Stimulated activated CD8-positive, alpha-beta memory T cell treated with anti-CD3 and anti-CD28 coated beads, Interleukin-4, amount 100 ng/mL, for 48 hours (primary cell): ENCODE results near the gene TFAP2C.
"Not testable (repeated sequence)": the region's sequence is repeated elsewhere in the genome, so short reads cannot be mapped to it uniquely, and the experiment has no call there.

Experiments
- DNase-seq: peaks from one replicate; pipeline ENCODE4 v3.0.0-alpha.2; 2020

The TFAP2C gene

GRCh38 chr20:56657879-56658278 is 28.8 kb downstream of the TFAP2C start:
- DNase-seq = no peak

GRCh38 chr20:56658341-56658947 is 29.3 kb downstream of the TFAP2C start:
- DNase-seq = not testable (repeated sequence)

- no peak for DNase-seq
These were observed 34.6 kb downstream of the TFAP2C start for GRCh38 chr20:56663660-56664059.

- DNase-seq = no peak
These were observed 35.7 kb downstream of the TFAP2C start for GRCh38 chr20:56664796-56665195.

GRCh38 chr20:56665806-56666205 is 36.7 kb downstream of the TFAP2C start:
- DNase-seq = no peak

DNA sequence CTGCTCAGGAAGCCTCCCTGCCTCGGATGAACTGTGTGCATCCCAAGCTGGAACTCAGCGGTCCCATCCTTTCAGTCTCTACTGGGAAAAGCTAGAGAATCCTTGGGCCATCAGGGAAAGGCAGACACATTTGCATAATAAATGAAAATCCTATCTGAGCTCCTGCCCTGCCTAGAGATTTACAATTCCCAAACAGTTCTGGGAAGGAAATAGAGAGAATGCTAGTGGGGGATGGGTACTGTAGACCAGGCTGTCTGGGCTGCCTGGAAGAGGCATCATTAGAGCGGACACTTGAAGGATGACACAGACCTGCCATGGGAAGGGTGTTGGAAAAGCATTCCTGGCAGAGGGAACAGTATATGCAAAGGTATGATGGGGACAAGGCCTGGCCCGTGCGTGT is 44.3 kb downstream of the TFAP2C start:
- DNase-seq = no peak

- DNase-seq = no peak
These were observed 46.9 kb downstream of the TFAP2C start for GRCh38 chr20:56676001-56676400.

DNA sequence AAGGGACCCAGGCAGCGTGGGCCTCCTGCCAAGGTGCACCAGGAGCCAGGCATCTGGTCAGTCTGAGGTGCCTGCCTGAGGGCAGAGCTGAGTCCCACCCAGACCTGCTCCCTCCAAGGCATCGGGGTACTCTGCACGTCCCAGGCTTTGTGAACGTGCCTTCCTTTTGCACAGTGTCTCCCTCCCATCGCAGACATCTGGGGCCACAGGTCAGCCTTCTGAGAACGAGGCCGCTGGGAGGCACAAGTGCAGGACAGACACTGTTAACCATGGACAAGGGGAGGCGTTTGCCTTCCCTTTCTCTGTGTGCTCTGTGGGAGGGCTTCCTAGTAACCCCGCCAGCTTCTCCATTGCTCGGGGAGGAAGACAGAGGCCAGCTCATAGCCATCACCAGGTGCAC is 47.6 kb downstream of the TFAP2C start:
- no peak for DNase-seq

- DNase-seq = no peak
These were observed 54.2 kb downstream of the TFAP2C start for GRCh38 chr20:56683077-56683865.

DNA sequence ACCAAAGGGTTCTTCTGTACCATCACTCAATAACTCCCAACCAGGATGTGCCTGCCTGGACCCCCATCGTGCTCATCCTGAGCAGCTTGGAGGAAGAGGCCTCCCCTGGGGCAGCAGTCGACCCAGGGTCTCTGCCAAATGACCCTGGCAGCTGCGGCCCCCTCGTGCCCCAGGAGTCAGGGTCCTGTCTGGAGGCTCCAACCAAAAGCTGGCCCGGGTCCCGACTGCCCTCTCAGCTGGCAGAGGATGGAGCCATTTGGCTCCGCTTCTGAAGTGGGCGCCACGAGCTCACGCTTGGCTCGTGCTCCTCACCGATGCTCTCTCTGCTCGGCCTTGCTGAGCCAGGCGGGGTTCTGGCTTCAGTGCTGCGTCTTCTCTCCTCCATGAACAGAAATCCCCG is 56.8 kb downstream of the TFAP2C start:
- DNase-seq = no peak

DNA sequence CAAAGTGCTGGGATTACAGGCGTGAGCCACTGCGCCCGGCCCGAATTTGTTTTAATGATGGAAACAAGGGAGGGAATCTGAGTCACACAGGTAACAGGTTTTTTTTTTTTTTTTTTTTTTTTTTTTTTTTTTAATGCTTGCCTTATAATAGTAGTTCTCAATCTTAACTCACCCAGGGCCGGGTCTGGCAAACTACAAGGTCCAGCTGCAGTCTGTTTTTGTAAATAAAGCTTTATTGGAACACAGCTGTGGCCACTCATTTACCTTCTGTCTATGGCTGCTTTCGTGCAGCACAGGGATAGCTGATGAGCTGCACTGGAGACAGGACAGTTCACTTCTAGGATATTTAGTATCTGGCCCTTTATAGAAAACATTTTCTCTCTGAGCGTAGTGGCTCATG is 58.0 kb downstream of the TFAP2C start:
- DNase-seq = no peak

GRCh38 chr20:56688106-56688505 is 59.0 kb downstream of the TFAP2C start:
- no peak for DNase-seq
